Measurements from ENCODE around the gene MOB3B. TPM values are rescaled to one million over a fixed set of nuclear protein-coding genes. Genes with fewer than 3 reads are reported as not detected.
"Not testable (repeated sequence)": the region's sequence is repeated elsewhere in the genome, so short reads cannot be mapped to it uniquely, and the experiment has no call there.

The MOB3B gene
- total RNA-seq, 1 donor from 2014 or later, result 14.8 TPM

DNA sequence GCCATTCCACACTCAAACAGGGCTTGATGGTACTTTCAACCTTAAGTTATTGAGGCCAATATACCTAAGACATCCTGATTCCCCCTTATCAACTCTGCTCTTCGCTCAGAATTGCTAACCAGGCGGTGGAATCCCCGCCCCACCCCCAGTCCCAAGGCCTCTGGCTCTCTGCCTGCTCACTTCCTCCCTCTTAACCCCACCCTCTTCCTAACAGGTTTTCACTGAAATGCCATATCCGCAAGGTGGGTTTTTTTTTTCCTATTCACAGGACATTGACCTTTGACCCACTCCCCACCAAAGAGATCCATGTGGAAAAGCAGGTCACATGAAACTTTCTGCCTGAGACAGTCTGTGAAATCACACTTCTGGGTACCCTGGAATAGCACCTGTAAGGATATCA, 72.2 kb downstream of the MOB3B start:
- Mint-ChIP-seq H3K9me3 (peaks cover 3% of the 10 kb centered on the region), H3K4me1 (peaks cover 45% of the 10 kb centered on the region), H3K27ac (no peak overlapping the region), H3K36me3 (peaks cover 8% of the 10 kb centered on the region), H3K4me3 (no peak overlapping the region), H3K27me3 (ENCODE audit: low read depth) (no peaks in the 10 kb centered on the region)
- no peak for DNase-seq (ENCODE audit: low spot score in 2 of 2, unreplicated experiment in 2 of 2)
- TF ChIP-seq CTCF (IDR thresholded peaks at IDR 0.05; ENCODE audit: unreplicated experiment), result no peak

GRCh38 chr9:27453860-27454553, 75.6 kb downstream of the MOB3B start:
- Mint-ChIP-seq H3K4me1 (peaks cover 48% of the 10 kb centered on the region), H3K9me3 (peaks cover 3% of the 10 kb centered on the region), H3K27ac (peak overlapping the region; percentile 78), H3K27me3 (ENCODE audit: low read depth) (no peaks in the 10 kb centered on the region), H3K36me3 (peaks cover 8% of the 10 kb centered on the region), H3K4me3 (no peak overlapping the region)
- DNase-seq (ENCODE audit: low spot score in 2 of 2, unreplicated experiment in 2 of 2), result no peak
- TF ChIP-seq CTCF (IDR thresholded peaks at IDR 0.05; ENCODE audit: unreplicated experiment), result no peak

- H3K4me1 Mint-ChIP-seq, result peaks cover 47% of the 10 kb centered on the region
- no peaks in the 10 kb centered on the region for H3K27me3 Mint-ChIP-seq (ENCODE audit: low read depth)
- H3K9me3 Mint-ChIP-seq, result peaks cover 3% of the 10 kb centered on the region
- H3K36me3 Mint-ChIP-seq, result peaks cover 8% of the 10 kb centered on the region
- H3K4me3 Mint-ChIP-seq, result no peak overlapping the region
- peak overlapping the region; percentile 84 for H3K27ac Mint-ChIP-seq
- no peak for TF ChIP-seq CTCF (IDR thresholded peaks at IDR 0.05; ENCODE audit: unreplicated experiment)
- no peak for DNase-seq (ENCODE audit: low spot score in 2 of 2, unreplicated experiment in 2 of 2)
These were observed 78.3 kb downstream of the MOB3B start for GRCh38 chr9:27451207-27451797.

- no peak for TF ChIP-seq CTCF (IDR thresholded peaks at IDR 0.05; ENCODE audit: unreplicated experiment)
- Mint-ChIP-seq H3K4me1 (peaks cover 50% of the 10 kb centered on the region), H3K27me3 (ENCODE audit: low read depth) (no peaks in the 10 kb centered on the region), H3K9me3 (peaks cover 3% of the 10 kb centered on the region), H3K36me3 (peaks cover 6% of the 10 kb centered on the region), H3K27ac (peak overlapping the region; percentile 84), H3K4me3 (no peak overlapping the region)
- no peak for DNase-seq (ENCODE audit: low spot score in 2 of 2, unreplicated experiment in 2 of 2)
These were observed 78.9 kb downstream of the MOB3B start for GRCh38 chr9:27450752-27451151.

DNA sequence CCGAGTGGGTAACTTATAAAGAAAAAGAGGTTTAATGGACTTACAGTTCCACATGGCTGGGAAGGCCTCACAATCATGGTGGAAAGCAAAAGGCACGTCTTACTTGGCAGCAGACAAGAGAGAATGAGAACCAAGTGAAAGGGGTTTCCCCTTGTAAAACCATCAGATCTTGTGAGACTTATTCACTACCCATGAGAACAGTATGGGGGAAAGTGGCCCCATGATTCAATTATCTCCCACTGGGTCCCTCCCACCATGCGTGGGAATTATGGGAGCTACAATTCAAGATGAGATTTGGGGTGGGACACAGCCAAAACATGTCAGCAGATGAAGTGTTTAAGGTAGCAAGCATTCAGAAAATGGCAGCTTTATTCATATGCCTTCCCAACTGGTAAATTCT, 81.3 kb downstream of the MOB3B start:
- H3K9me3 Mint-ChIP-seq; H3K27ac Mint-ChIP-seq; H3K36me3 Mint-ChIP-seq; H3K27me3 Mint-ChIP-seq (ENCODE audit: low read depth); H3K4me3 Mint-ChIP-seq; DNase-seq (ENCODE audit: low spot score in 2 of 2, unreplicated experiment in 2 of 2): not testable (repeated sequence)
- peaks cover 49% of the 10 kb centered on the region for H3K4me1 Mint-ChIP-seq

- Mint-ChIP-seq H3K4me3 (no peak overlapping the region), H3K36me3 (no peaks in the 10 kb centered on the region), H3K9me3 (peaks cover 5% of the 10 kb centered on the region), H3K4me1 (peaks cover 42% of the 10 kb centered on the region), H3K27ac (no peak overlapping the region), H3K27me3 (ENCODE audit: low read depth) (no peaks in the 10 kb centered on the region)
- no peak for TF ChIP-seq CTCF (IDR thresholded peaks at IDR 0.05; ENCODE audit: unreplicated experiment)
- no peak for DNase-seq (ENCODE audit: low spot score in 2 of 2, unreplicated experiment in 2 of 2)
These were observed 82.5 kb downstream of the MOB3B start for GRCh38 chr9:27447031-27447683.

Measured in mesothelial cell of epicardium (in vitro differentiated cells).